Neutrophil (primary cell): ENCODE data around the gene DNAJB12.
"Not testable (repeated sequence)": the region's sequence is repeated elsewhere in the genome, so short reads cannot be mapped to it uniquely, and the experiment has no call there.

Experiments
- H3K27ac ChIP-seq: fragments of 200-600 bp; sonication (generic); 2 replicates; pipeline ENCODE4 v1.5.1; 2016; ENCODE audit warnings: mild to moderate bottlenecking, moderate library complexity
- H3K27me3 ChIP-seq: fragments of 200-600 bp; sonication (generic); 2 replicates; pipeline ENCODE4 v1.6.0; 2016; ENCODE audit warnings: mild to moderate bottlenecking
- H3K36me3 ChIP-seq: fragments of 200-600 bp; sonication (generic); 2 replicates; pipeline ENCODE4 v1.5.1; 2017
- H3K4me1 ChIP-seq, 2 experiments: fragments of 200-600 bp in 1 of 2; sonication (generic) in 1 of 2; 1 replicate in 1 of 2; 2 replicates in 1 of 2; pipeline versions ENCODE4 v1.5.1 to v1.6.1; 2013 to 2016; ENCODE audit warnings: low read depth in 1 of 2, low read length in 1 of 2, mild to moderate bottlenecking in 1 of 2, moderate library complexity in 1 of 2; ENCODE audit not compliant: control insufficient read depth in 1 of 2, insufficient read depth in 1 of 2
- H3K4me3 ChIP-seq, 2 experiments: fragments of 200-600 bp in 1 of 2; sonication (generic) in 1 of 2; 1 replicate in 1 of 2; 2 replicates in 1 of 2; pipeline ENCODE4 v1.5.1; 2013 to 2016; ENCODE audit warnings: low read depth in 1 of 2, low read length in 1 of 2, mild to moderate bottlenecking in 1 of 2, moderate library complexity in 1 of 2
- H3K9me3 ChIP-seq: fragments of 200-600 bp; sonication (generic); 2 replicates; pipeline ENCODE4 v1.5.1; 2016
- TF ChIP-seq, protein P1 (sequence below): fragments of 200-600 bp; sonication (generic); IDR thresholded peaks from 2 replicates; pipeline ENCODE4 v1.5.1; 2016; ENCODE audit warnings: antibody characterized with exemption

The DNAJB12 gene

DNA sequence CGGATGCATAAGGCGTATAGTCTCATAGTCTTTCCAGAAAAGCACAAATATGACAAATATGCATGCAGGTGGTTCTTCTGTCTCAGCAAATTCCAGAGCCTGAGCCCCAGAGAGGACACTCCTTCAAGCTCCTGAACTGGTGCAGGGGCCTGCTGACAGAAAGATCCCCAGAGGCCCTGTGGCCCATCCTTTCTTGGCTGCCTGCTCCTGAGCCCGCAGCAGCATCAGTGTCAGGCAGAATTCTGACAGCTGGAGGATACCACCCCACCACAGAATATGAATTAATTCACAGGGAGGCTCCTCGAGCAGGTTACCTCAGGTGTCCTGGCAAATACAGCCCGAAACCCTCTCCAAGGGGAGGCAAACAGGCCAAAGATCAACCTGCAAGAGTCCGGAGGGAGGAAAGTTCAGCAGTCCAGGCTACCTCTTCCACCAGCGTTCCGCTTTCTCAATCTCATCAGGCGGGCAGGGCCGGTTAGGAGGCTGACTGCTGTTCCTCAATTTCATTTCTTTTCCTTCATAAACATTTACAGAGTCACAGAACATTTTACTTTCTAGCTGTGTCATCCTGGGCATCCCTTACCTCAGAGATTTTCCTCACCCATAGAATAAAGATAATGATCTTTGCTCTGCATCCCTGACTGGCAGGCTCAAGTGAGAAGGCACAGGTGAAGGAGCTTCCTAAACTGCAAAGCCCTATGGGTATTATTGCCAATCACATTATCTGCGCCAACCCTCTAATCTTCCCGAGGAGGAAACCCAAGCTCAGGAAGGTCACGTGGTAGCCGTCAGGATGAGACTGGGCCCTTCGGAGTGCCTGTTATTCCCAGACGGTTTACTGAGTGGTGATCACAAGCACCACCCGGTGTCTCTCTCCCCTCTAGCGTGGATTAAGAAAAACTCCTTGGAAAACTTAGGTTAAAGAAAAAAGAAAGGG lies 1.4 kb downstream of the DNAJB12 start:
- Histone ChIP-seq H3K27me3 (no peaks in the 10 kb centered on the region), H3K4me3 (peak overlapping the region; percentile 68 to 97), H3K9me3 (no peaks in the 10 kb centered on the region), H3K36me3 (peaks cover 19% of the 10 kb centered on the region), H3K4me1 (peaks cover 31 to 33% of the 10 kb centered on the region in 2 experiments), H3K27ac (peak overlapping the region; percentile 98)
- TF ChIP-seq, protein P1, sequence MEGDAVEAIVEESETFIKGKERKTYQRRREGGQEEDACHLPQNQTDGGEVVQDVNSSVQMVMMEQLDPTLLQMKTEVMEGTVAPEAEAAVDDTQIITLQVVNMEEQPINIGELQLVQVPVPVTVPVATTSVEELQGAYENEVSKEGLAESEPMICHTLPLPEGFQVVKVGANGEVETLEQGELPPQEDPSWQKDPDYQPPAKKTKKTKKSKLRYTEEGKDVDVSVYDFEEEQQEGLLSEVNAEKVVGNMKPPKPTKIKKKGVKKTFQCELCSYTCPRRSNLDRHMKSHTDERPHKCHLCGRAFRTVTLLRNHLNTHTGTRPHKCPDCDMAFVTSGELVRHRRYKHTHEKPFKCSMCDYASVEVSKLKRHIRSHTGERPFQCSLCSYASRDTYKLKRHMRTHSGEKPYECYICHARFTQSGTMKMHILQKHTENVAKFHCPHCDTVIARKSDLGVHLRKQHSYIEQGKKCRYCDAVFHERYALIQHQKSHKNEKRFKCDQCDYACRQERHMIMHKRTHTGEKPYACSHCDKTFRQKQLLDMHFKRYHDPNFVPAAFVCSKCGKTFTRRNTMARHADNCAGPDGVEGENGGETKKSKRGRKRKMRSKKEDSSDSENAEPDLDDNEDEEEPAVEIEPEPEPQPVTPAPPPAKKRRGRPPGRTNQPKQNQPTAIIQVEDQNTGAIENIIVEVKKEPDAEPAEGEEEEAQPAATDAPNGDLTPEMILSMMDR = no peak

- Histone ChIP-seq H3K4me1 (peaks cover 31 to 33% of the 10 kb centered on the region in 2 experiments), H3K27ac (peak overlapping the region; percentile 6), H3K27me3 (no peaks in the 10 kb centered on the region), H3K4me3 (no peak overlapping the region), H3K9me3 (no peaks in the 10 kb centered on the region), H3K36me3 (peaks cover 34% of the 10 kb centered on the region)
- TF ChIP-seq, protein P1 = no peak
These were observed 3.2 kb downstream of the DNAJB12 start for GRCh38 chr10:72351479-72351878.

DNA sequence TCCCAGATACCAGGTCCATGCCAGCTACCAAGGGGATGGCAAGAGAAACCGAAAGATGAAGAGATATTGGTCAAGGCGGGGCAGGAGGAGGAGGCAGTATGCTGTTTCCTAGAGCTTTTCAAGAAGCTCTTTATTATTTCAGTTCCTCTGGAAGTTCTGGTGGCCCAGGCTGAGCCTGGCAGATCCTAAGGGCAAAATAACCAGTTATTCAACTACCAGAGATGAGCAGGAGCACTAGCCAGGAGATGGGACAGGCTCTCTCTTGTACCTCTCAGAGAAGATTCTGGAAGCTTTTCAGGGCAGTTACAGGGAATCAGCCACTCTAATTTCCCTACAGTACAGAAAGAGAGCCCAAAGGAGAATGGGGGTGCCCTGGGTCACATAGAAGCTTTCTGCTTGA lies 5.3 kb downstream of the DNAJB12 start:
- H3K4me1 ChIP-seq = peaks cover 24 to 27% of the 10 kb centered on the region in 2 experiments
- peaks cover 42% of the 10 kb centered on the region for H3K36me3 ChIP-seq
- TF ChIP-seq, protein P1 = no peak
- H3K4me3 ChIP-seq = no peak overlapping the region
- H3K27ac ChIP-seq = no peak overlapping the region
- H3K27me3 ChIP-seq = no peaks in the 10 kb centered on the region
- no peaks in the 10 kb centered on the region for H3K9me3 ChIP-seq

GRCh38 chr10:72348282-72348681 lies 6.4 kb downstream of the DNAJB12 start:
- H3K36me3 ChIP-seq = peaks cover 53% of the 10 kb centered on the region
- H3K27ac ChIP-seq = no peak overlapping the region
- no peaks in the 10 kb centered on the region for H3K27me3 ChIP-seq
- H3K4me1 ChIP-seq = peaks cover 17 to 18% of the 10 kb centered on the region in 2 experiments
- no peak overlapping the region for H3K4me3 ChIP-seq
- TF ChIP-seq, protein P1 = no peak
- H3K9me3 ChIP-seq = no peaks in the 10 kb centered on the region

GRCh38 chr10:72346117-72346516 lies 8.6 kb downstream of the DNAJB12 start:
- H3K27me3 ChIP-seq, H3K9me3 ChIP-seq, H3K4me1 ChIP-seq, H3K4me3 ChIP-seq, H3K27ac ChIP-seq: not testable (repeated sequence)
- peaks cover 75% of the 10 kb centered on the region for H3K36me3 ChIP-seq

GRCh38 chr10:72344932-72345331 lies 9.8 kb downstream of the DNAJB12 start:
- H3K4me1 ChIP-seq = no peaks in the 10 kb centered on the region
- no peak overlapping the region for H3K27ac ChIP-seq
- H3K9me3 ChIP-seq = no peaks in the 10 kb centered on the region
- TF ChIP-seq, protein P1 = no peak
- no peak overlapping the region for H3K4me3 ChIP-seq
- H3K27me3 ChIP-seq = no peaks in the 10 kb centered on the region
- peaks cover 79% of the 10 kb centered on the region for H3K36me3 ChIP-seq
